ENCODE results near the gene TMEM202. TPM values are rescaled to one million over a fixed set of nuclear protein-coding genes. Genes with fewer than 3 reads are reported as not detected.
"Not testable (repeated sequence)": the region's sequence is repeated elsewhere in the genome, so short reads cannot be mapped to it uniquely, and the experiment has no call there.

The TMEM202 gene
- total RNA-seq, 3 donors from 2014 or later, result not detected

DNA sequence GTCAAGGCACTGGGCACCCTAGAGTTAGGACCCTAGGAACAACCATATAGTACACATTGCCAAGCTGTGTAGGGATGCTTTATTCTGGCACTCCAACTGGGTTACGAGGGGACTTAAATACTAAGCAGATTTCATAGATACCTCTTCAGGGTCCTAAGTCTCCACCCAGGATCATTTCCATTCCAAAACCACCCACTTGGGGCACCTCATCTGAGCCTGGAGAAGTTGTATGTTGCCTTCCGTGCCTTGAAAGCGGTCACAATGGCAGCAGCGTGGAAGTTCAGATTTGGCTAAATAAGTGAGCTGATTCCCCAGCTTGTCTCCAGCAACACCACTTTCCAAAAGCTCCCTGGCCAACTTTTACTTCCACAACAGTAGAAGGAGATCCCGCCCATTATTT is 4.6 kb downstream of the TMEM202 start:
- Histone ChIP-seq H3K4me1 (ENCODE audit: low read depth) (no peaks in the 10 kb centered on the region), H3K36me3 (ENCODE audit: low read depth) (no peaks in the 10 kb centered on the region), H3K4me3 (no peak overlapping the region), H3K9me3 (no peaks in the 10 kb centered on the region)
- DNase-seq, result no peak
- intact Hi-C loops (cut with DNase I, micrococcal nuclease), result no loop called here
- no peak for ATAC-seq
- TF ChIP-seq, protein P1, sequence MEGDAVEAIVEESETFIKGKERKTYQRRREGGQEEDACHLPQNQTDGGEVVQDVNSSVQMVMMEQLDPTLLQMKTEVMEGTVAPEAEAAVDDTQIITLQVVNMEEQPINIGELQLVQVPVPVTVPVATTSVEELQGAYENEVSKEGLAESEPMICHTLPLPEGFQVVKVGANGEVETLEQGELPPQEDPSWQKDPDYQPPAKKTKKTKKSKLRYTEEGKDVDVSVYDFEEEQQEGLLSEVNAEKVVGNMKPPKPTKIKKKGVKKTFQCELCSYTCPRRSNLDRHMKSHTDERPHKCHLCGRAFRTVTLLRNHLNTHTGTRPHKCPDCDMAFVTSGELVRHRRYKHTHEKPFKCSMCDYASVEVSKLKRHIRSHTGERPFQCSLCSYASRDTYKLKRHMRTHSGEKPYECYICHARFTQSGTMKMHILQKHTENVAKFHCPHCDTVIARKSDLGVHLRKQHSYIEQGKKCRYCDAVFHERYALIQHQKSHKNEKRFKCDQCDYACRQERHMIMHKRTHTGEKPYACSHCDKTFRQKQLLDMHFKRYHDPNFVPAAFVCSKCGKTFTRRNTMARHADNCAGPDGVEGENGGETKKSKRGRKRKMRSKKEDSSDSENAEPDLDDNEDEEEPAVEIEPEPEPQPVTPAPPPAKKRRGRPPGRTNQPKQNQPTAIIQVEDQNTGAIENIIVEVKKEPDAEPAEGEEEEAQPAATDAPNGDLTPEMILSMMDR (IDR thresholded peaks at IDR 0.05), result no peak

DNA sequence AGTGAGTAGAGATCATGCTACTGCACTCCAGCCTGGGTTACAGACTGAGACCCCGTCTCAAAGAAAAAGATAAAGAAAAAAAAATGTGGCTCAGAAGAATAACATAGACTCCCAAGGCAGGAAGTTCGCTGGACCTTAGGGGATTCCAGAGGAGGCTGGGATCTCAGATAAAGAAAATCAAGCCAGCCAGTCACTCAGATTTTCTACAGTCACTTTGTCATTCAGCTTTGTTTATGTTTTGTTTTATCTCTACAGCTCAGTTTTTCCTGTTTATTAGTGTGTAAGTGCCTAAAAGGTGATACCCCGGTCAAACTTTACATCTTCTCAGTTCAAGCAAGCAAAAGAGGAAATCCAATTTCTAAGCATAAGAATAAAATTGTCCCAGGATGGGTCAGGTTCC is 6.3 kb downstream of the TMEM202 start:
- TF ChIP-seq, protein P1 (IDR thresholded peaks at IDR 0.05), result no peak
- H3K4me3 ChIP-seq, result no peak overlapping the region
- no peaks in the 10 kb centered on the region for H3K9me3 ChIP-seq
- intact Hi-C loops (cut with DNase I, micrococcal nuclease), result no loop called here
- ATAC-seq, result no peak
- no peaks in the 10 kb centered on the region for H3K36me3 ChIP-seq (ENCODE audit: low read depth)
- DNase-seq, result no peak
- H3K4me1 ChIP-seq (ENCODE audit: low read depth), result no peaks in the 10 kb centered on the region

- Histone ChIP-seq H3K4me3 (no peak overlapping the region), H3K4me1 (ENCODE audit: low read depth) (no peaks in the 10 kb centered on the region), H3K9me3 (no peaks in the 10 kb centered on the region), H3K36me3 (ENCODE audit: low read depth) (no peaks in the 10 kb centered on the region)
- TF ChIP-seq, protein P1 (IDR thresholded peaks at IDR 0.05), result no peak
- intact Hi-C loops (cut with DNase I, micrococcal nuclease), result no loop called here
- ATAC-seq (no peak), DNase-seq (no peak)
Measured at GRCh38 chr15:72404841-72405240, 6.7 kb downstream of the TMEM202 start.

DNA sequence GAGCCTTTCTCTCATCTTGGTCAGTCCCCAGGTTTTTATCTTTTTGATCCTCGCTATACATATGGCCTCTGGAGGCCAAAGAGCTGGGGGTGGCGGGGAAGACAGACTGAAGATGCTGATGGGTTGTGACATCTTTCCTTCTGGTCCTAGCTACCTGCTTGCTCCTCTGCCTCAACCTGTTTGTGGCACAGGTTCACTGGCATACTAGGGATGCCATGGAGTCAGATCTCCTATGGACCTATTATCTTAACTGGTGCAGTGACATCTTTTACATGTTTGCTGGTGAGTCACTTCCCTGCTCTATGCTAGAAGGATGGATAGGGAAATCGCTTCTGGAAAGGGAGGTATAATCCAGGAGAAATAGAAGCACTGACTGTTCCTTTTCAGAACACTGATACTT is 8.8 kb downstream of the TMEM202 start:
- no peaks in the 10 kb centered on the region for H3K4me1 ChIP-seq (ENCODE audit: low read depth)
- H3K9me3 ChIP-seq, result no peaks in the 10 kb centered on the region
- TF ChIP-seq, protein P1 (IDR thresholded peaks at IDR 0.05), result no peak
- H3K36me3 ChIP-seq (ENCODE audit: low read depth), result no peaks in the 10 kb centered on the region
- DNase-seq, result no peak
- intact Hi-C loops (cut with DNase I, micrococcal nuclease), result no loop called here
- no peak for ATAC-seq
- H3K4me3 ChIP-seq, result no peak overlapping the region

DNA sequence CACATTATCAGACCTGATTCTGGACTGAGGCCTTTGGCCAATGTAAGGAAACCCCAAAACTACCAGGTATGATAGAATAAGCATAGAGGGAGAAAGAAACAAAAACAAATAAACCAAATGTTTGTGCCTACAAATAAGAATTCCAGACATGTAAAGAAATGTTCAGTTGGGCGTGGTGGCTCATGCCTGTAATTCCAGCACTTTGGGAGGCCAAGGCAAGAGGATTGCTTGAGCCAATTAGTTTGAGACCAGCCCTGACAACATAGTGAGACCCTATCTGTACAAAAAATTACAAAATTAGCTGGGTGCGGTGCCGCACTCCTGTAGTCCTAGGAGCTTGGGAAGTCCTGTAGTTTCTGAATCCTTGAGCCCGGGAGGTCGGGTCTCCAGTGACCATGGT is 13.0 kb downstream of the TMEM202 start:
- TF ChIP-seq, protein P1 (IDR thresholded peaks at IDR 0.05), result no peak
- DNase-seq (no peak), ATAC-seq (no peak)
- H3K4me1 ChIP-seq (ENCODE audit: low read depth), result no peaks in the 10 kb centered on the region
- no peaks in the 10 kb centered on the region for H3K36me3 ChIP-seq (ENCODE audit: low read depth)
- intact Hi-C loops (cut with DNase I, micrococcal nuclease), result no loop called here
- no peaks in the 10 kb centered on the region for H3K9me3 ChIP-seq
- no peak overlapping the region for H3K4me3 ChIP-seq

GRCh38 chr15:72411544-72411943 is 13.4 kb downstream of the TMEM202 start:
- ATAC-seq (no peak), DNase-seq (no peak)
- H3K4me1 ChIP-seq (ENCODE audit: low read depth), result no peaks in the 10 kb centered on the region
- intact Hi-C loops (cut with DNase I, micrococcal nuclease), result no loop called here
- TF ChIP-seq, protein P1 (IDR thresholded peaks at IDR 0.05), result no peak
- no peaks in the 10 kb centered on the region for H3K9me3 ChIP-seq
- no peak overlapping the region for H3K4me3 ChIP-seq
- H3K36me3 ChIP-seq (ENCODE audit: low read depth), result no peaks in the 10 kb centered on the region

- H3K4me3 ChIP-seq; H3K4me1 ChIP-seq (ENCODE audit: low read depth); H3K9me3 ChIP-seq; DNase-seq; H3K36me3 ChIP-seq (ENCODE audit: low read depth); ATAC-seq; intact Hi-C loops (cut with DNase I, micrococcal nuclease): not testable (repeated sequence)
Measured at GRCh38 chr15:72413337-72413736, 15.2 kb downstream of the TMEM202 start.
